GM21717 (cell line): ENCODE measurements around the gene PLCH2.

Source experiments
- ATAC-seq: cut with Tn5 transposase; IDR thresholded peaks from one replicate; pipeline ENCODE4 v1.9.1; 2021; ENCODE audit warnings: mild to moderate bottlenecking, moderate library complexity; ENCODE audit not compliant: unreplicated experiment

PLCH2 gene

GRCh38 chr1:2477791-2478499, 1.9 kb downstream of the PLCH2 start:
- no peak for ATAC-seq

GRCh38 chr1:2479186-2479585, 3.1 kb downstream of the PLCH2 start:
- ATAC-seq = no peak

- ATAC-seq = no peak
Measured at GRCh38 chr1:2479618-2480017, 3.5 kb downstream of the PLCH2 start.

GRCh38 chr1:2480236-2480985, 4.3 kb downstream of the PLCH2 start:
- no peak for ATAC-seq

- ATAC-seq = no peak
Measured at GRCh38 chr1:2480986-2481364, 4.9 kb downstream of the PLCH2 start.

GRCh38 chr1:2481885-2482284, 5.8 kb downstream of the PLCH2 start:
- ATAC-seq = no peak

- no peak for ATAC-seq
Measured at GRCh38 chr1:2482588-2482987, 6.5 kb downstream of the PLCH2 start.

- no peak for ATAC-seq
Measured at GRCh38 chr1:2483026-2483425, 6.9 kb downstream of the PLCH2 start.

GRCh38 chr1:2483970-2484369, 7.9 kb downstream of the PLCH2 start:
- ATAC-seq = no peak

GRCh38 chr1:2486041-2486440, 10.0 kb downstream of the PLCH2 start:
- ATAC-seq = no peak

- no peak for ATAC-seq
Measured at GRCh38 chr1:2486558-2486957, 10.5 kb downstream of the PLCH2 start.

GRCh38 chr1:2488688-2489087, 12.6 kb downstream of the PLCH2 start:
- no peak for ATAC-seq

GRCh38 chr1:2489615-2490014, 13.5 kb downstream of the PLCH2 start:
- no peak for ATAC-seq

- ATAC-seq = no peak
Measured at GRCh38 chr1:2492091-2492490, 16.0 kb downstream of the PLCH2 start.

GRCh38 chr1:2493218-2493617, 17.1 kb downstream of the PLCH2 start:
- ATAC-seq = no peak

GRCh38 chr1:2493691-2494322, 17.7 kb downstream of the PLCH2 start:
- no peak for ATAC-seq

- ATAC-seq = no peak
Measured at GRCh38 chr1:2494323-2494693, 18.2 kb downstream of the PLCH2 start.

- ATAC-seq = no peak
Measured at GRCh38 chr1:2495026-2495425, 18.9 kb downstream of the PLCH2 start.

- no peak for ATAC-seq
Measured at GRCh38 chr1:2495546-2495945, 19.5 kb downstream of the PLCH2 start.

GRCh38 chr1:2496087-2496622, 20.1 kb downstream of the PLCH2 start:
- ATAC-seq = no peak

- ATAC-seq = no peak
Measured at GRCh38 chr1:2496746-2497145, 20.7 kb downstream of the PLCH2 start.

GRCh38 chr1:2497891-2498290, 21.8 kb downstream of the PLCH2 start:
- no peak for ATAC-seq
